ENCODE results near the gene CBLN1.

- no peak for TF ChIP-seq USF1 (IDR thresholded peaks at IDR 0.05)
- TF ChIP-seq CREB1 (IDR thresholded peaks at IDR 0.05; ENCODE audit: low read depth), result no peak
- TF ChIP-seq, protein P1, sequence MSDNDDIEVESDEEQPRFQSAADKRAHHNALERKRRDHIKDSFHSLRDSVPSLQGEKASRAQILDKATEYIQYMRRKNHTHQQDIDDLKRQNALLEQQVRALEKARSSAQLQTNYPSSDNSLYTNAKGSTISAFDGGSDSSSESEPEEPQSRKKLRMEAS (IDR thresholded peaks at IDR 0.05), result no peak
- no peak for TF ChIP-seq FOXM1 (IDR thresholded peaks at IDR 0.05; ENCODE audit: borderline replicate concordance, low read depth)
- TF ChIP-seq REST (IDR thresholded peaks at IDR 0.05; ENCODE audit: low read depth), result no peak
- no peak for TF ChIP-seq YY1 (IDR thresholded peaks at IDR 0.05; ENCODE audit: low read depth)
- TF ChIP-seq EGR1 (IDR thresholded peaks at IDR 0.05), result no peak
- TF ChIP-seq TAF1 (IDR thresholded peaks at IDR 0.05; ENCODE audit: low read depth), result no peak
- no peak for TF ChIP-seq TEAD4 (IDR thresholded peaks at IDR 0.05)
- no peak for TF ChIP-seq EP300 (IDR thresholded peaks at IDR 0.05; ENCODE audit: borderline replicate concordance)
- TF ChIP-seq NFIC (IDR thresholded peaks at IDR 0.05), result no peak
- no peak for TF ChIP-seq TCF12 (IDR thresholded peaks at IDR 0.05; ENCODE audit: low read depth)
- no peak for TF ChIP-seq RAD21 (IDR thresholded peaks at IDR 0.05; ENCODE audit: low read depth)
- no peak for TF ChIP-seq CEBPB (IDR thresholded peaks at IDR 0.05)
Observed at GRCh38 chr16:49283376-49284049, 1.9 kb upstream of the CBLN1 start.

All from Ishikawa (cell line).